GM18867 (cell line): ENCODE measurements around the gene B4GAT1.
"Not testable (repeated sequence)": the region's sequence is repeated elsewhere in the genome, so short reads cannot be mapped to it uniquely, and the experiment has no call there.

Source experiments
- ATAC-seq: cut with Tn5 transposase; IDR thresholded peaks from one replicate; pipeline ENCODE4 v1.9.1; 2021; ENCODE audit warnings: mild to moderate bottlenecking, moderate library complexity; ENCODE audit not compliant: unreplicated experiment

Gene B4GAT1

DNA sequence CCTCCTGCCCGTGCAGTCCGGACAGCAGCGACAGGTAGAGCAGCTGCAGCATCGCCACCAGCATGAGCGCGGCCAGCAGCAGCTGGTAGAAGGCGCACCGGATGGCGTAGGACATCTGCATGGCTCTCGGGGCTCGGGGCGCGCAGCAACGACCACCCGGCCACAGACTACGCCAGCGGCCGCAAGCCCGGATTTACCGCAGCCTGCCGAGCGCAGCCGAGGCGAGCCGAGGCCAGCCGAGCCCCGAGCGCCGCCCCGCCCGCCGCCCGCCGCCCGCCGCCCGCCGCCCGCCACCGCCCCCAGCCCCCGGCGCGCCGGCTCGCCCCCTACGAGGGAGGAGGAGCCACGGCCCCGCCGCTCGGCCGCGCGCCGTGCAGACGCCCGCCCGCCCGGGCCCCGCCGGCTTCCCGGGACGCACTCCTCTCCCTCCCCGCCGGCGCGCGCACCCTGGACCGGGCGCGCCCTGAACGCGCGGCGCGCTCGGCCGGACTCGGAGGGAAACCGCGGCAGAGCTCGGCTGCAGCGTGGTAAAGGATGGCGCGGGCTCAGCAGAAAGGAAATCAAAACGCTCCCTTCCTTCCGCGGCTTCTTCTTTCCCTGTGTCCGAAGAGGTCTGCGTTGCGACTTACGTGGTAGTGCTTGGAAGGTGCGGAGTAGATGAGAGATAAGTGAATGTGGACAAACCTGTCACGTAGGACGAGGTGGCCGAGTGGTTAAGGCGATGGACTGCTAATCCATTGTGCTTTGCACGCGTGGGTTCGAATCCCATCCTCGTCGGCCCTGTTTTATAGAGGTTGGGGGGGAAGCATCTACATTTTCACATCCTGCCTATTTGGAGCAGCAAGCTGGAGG lies at the start of gene B4GAT1:
TSS of gene B4GAT1 (minus strand) at position 205 of the 852 bp plus-strand sequence. CDS start at position 121, 84 bp downstream.
- peak; percentile 40 for ATAC-seq

DNA sequence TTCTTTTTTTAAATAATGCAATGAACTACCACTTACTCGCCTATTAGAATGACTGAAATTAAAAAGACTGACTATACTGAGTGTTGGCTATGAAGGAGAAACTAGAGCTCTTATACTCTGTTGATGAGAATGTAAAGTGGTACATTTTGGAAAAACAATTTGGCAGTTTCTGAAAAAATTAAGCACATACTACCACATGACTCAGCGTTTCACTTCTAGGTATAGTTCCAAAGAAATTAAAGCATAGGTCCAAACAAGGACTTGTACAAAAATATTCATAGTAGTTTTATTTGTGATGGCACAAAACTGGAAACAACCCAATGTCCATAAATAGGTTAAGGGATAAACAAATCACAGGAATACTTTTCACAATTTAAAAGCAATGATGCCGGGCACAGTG lies 46.5 kb upstream of the B4GAT1 start:
- no peak for ATAC-seq

DNA sequence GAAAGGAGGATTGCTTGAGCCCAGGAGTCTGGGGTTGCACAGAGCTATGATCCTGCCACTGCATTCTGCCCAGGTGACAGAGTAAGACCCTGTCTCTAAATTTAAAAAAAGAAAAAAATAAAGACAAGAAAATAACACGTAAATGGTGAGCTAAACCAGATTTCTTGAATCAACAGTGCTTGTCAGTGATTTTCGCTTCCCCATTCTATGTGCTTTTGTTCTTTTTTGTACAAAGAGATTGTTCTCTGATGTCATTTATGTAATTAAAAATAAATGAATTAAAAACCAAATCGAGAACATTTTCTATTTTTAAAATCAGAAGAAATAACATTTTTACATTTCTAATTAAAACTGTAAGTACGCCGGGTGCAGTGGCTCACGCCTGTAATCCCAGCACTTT lies 43.9 kb upstream of the B4GAT1 start:
- ATAC-seq: no peak

DNA sequence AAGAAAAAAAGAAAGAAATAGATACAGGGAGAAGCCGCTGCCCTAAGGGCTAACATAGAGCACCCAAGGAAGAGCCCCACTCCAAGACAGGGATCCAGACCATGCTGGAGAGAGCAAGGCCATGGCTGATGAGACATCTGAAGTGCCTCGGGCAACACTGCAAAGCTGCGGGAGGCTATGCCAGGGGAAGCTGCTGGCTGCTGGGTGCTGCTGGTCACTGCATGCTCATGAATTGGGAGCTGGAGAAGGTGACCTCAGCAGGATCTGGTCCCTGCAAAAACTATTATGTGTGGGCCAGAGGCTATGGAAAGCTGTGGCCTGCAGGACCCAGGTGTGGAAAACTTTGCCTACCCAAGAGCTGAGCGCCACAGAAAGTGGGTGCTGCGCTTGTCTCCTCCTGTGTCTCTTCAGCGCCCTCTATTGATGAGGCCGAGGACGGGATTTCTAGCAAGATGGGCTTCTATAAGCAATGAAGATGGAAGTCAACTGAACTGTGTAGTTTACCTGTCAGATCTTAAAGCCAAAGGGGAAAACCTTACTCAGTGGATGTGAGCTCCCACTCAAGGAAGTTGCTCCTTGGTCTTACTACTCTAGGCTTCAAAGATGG lies 41.5 kb upstream of the B4GAT1 start:
- no peak for ATAC-seq

DNA sequence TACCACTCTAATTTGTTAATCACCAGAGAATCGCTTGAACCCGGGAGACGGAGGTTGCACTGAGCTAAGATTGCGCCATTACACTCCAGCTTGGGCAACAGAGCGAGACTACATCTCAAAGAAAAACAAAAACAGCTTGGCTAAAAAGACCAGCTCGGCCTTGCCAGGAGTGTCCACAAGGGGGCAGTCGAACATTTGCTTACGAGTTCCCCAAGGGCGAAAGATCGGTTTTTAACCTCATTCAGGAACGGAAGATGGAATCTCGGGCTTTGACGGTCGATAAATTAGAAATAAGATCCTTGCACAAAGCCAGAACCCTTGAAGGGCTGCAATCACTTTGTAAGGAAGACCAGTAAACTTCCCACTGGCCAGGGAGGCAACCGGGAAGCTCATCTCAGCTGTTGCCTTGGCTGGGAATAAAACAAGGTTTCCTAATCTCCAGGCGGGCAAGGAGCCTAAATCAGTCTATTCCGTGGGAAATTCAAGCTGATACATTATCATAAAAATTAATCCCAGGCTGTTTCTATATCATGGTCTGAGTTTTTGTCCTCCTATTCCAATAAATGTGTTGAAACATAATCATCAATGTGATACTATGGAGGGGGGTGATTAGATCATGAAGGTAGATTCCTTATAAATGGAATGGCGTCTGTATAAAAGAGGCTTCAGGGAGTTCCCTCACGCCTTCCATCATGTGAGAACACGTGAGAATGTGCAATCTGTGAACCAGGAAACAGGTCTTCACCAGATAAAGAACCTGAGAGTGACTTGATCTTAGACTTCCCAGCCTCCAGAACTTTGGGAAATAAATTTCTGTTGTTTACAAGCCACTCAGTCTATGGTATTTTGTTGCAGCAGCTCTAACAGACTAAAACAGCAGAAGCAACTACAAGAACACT lies 39.0 kb upstream of the B4GAT1 start:
- ATAC-seq: no peak

GRCh38 chr11:66384316-66384715 lies 36.9 kb upstream of the B4GAT1 start:
- ATAC-seq: not testable (repeated sequence)

DNA sequence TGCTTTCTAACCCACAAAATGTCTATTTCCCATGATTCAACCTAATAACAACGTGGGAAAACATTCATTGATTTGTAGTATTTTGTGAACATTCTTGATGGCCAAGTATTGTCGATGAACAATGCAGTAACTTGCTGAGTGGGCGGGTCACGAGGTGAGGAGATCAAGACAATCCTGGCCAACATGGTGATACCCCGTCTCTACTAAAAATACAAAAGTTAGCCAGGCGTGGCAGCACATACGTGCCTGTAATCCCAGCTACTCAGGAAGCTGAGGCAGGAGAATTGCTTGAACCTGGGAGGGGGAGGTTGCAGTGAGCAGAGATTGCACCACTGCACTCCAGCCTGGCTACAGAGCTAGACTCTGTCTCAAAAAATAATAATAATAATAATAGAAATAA lies 32.8 kb upstream of the B4GAT1 start:
- ATAC-seq: not testable (repeated sequence)

DNA sequence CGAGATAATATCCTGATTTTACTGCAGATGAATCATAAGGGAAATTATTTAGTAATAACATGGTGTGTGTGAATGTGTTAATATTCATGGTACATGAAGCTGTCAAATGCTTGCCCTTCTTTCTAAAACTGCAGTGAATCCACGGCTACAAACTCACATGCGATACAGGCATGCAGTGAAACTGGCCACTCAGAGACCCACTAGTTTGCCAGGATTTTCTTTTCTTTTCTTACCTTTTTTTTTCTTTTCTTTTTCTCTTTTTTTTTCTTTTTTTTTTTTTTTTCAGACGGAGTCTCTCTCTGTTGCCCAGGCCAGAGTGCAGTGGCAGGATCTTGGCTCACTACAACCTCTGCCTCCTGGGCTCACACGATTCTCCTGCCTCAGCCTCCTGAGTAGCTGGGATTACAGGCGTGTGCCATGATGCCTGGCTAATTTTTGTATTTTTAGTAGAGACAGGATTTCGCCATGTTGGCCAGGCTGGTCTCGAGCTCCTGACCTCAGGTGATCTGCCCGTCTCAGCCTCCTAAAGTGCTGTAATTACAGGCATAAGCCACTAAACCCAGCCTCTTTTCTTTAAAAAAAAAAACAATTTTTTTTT lies 26.4 kb upstream of the B4GAT1 start:
- ATAC-seq: not testable (repeated sequence)

- ATAC-seq: no peak
Observed at GRCh38 chr11:66373265-66373664, 25.8 kb upstream of the B4GAT1 start.

GRCh38 chr11:66371627-66372415 lies 24.4 kb upstream of the B4GAT1 start, which contains the start of gene SLC29A2:
Gene SLC29A2 (minus strand): TSS chr11:66371760. CDS start chr11:66371591, 169 bp downstream.
- ATAC-seq: peak; percentile 66

DNA sequence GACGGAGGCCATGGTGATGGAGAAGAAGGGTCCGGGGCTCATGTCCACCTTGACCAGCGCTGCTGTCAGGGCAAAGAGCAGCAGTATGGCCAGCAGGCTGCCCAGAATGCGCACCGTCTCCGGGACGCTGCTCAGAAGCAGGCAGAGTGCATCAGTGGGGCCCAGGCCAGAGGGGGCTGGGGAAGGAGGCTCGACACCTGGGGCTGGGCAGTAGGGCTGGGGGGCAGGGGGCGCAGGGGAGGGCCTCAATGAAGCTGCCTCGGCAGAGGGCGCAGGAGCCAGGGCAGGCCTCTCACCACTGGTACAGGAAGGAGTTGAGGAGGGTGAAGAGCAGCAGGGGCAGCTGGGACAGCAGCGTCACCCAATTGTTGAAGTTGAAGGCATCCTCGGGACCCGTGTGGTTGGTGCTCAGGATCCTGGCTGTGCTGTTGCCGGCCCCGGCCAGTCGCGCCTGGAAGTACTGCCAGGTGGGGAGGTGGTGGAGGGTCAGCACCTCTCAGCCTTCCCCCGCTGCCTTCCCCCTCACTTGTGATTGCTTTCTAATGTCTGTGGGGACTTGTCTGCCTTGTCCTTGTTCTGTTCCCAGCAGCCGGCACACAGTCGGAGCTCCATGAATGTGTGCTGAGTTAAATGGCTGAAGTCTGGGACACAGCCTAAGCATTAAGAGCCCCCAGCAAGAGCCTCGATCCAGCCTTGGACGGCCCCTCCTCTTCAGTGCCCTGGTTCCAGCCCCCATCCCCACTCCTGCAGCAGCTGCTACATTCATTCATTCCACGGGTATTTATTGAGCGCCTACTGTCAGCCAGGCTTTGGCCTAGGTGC lies 21.9 kb upstream of the B4GAT1 start:
- no peak for ATAC-seq

GRCh38 chr11:66368484-66368883 lies 21.1 kb upstream of the B4GAT1 start:
- no peak for ATAC-seq

GRCh38 chr11:66367561-66368312 lies 20.3 kb upstream of the B4GAT1 start:
- no peak for ATAC-seq

DNA sequence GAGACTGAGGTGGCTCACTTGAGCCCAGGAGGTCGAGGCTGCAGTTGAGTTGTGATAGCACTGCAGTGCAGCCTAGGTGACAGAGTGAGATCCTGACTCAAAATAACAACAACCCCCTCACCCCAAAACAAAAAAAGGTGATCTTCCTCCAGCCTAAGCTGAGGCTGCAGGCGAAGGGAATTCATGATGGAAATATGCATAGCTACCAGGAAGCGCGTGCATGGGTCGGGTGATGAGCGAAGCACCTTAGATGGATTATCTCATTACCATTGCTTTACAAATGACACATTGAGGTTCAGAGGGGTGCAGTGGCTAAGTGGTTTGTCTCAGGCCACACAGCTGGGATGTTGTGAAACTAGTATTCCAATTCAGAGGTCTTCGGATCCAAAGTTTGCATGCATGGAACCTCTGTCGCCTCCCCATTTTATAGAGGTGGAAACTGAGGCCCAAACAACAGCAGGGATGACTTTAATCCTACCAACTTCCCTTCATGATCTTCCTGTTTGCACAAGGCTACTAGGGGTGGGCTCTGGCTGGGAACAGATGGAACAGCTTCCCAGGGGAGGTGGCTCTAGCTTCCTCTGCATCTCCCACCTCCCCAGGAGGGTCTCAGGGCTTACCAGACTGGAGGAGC lies 19.5 kb upstream of the B4GAT1 start:
- ATAC-seq: no peak

GRCh38 chr11:66365711-66366619 lies 18.5 kb upstream of the B4GAT1 start:
- ATAC-seq: no peak

- ATAC-seq: no peak
Observed at GRCh38 chr11:66365166-66365565, 17.7 kb upstream of the B4GAT1 start.
